HG03520 (cell line): Measurements from ENCODE around the gene SLF2.
A peak's percentile ranks its signal among the peaks of the same experiment; 100 is the strongest.

ENCODE experiments used
- ATAC-seq: cut with Tn5 transposase; IDR thresholded peaks from one replicate; pipeline ENCODE4 v1.9.1; 2021; ENCODE audit warnings: mild to moderate bottlenecking, moderate library complexity; ENCODE audit not compliant: unreplicated experiment

The SLF2 gene

GRCh38 chr10:100979791-100980272, 67.1 kb downstream of the SLF2 start:
- ATAC-seq = no peak

GRCh38 chr10:100980311-100980710, 67.5 kb downstream of the SLF2 start:
- ATAC-seq = no peak

- no peak for ATAC-seq
These were observed 67.9 kb downstream of the SLF2 start for GRCh38 chr10:100980711-100981110.

- no peak for ATAC-seq
These were observed 68.5 kb downstream of the SLF2 start for GRCh38 chr10:100981178-100981772.

- ATAC-seq = no peak
These were observed 70.4 kb downstream of the SLF2 start for GRCh38 chr10:100982916-100983830.

GRCh38 chr10:100983868-100984671, 71.3 kb downstream of the SLF2 start:
- ATAC-seq = no peak

GRCh38 chr10:100984672-100985177, 72.0 kb downstream of the SLF2 start:
- ATAC-seq = no peak

- ATAC-seq = no peak
These were observed 72.6 kb downstream of the SLF2 start for GRCh38 chr10:100985336-100985735.

- no peak for ATAC-seq
These were observed 73.8 kb downstream of the SLF2 start for GRCh38 chr10:100986623-100986951.

- ATAC-seq = peak; percentile 79
These were observed 74.4 kb downstream of the SLF2 start, which contains the start of the genes MRPL43 and TWNK for GRCh38 chr10:100986952-100987684. Gene MRPL43 (minus strand): TSS chr10:100987497. CDS start chr10:100987443, 54 bp downstream. Gene TWNK (plus strand): TSS chr10:100987543. CDS start chr10:100988211, 668 bp downstream.

- ATAC-seq = no peak
These were observed 74.9 kb downstream of the SLF2 start for GRCh38 chr10:100987685-100988049.

- no peak for ATAC-seq
These were observed 75.4 kb downstream of the SLF2 start for GRCh38 chr10:100988166-100988565.

- no peak for ATAC-seq
These were observed 76.3 kb downstream of the SLF2 start for GRCh38 chr10:100989088-100989487.

- ATAC-seq = no peak
These were observed 81.4 kb downstream of the SLF2 start for GRCh38 chr10:100993986-100994708.

- ATAC-seq = no peak
These were observed 82.4 kb downstream of the SLF2 start for GRCh38 chr10:100995181-100995580.

- ATAC-seq = no peak
These were observed 84.1 kb downstream of the SLF2 start for GRCh38 chr10:100996678-100997359.

GRCh38 chr10:100997360-100998182, 84.8 kb downstream of the SLF2 start:
- no peak for ATAC-seq
